ENCODE data around the gene CUTA.

GRCh38 chr6:33432546-33432945 lies 14.6 kb upstream of the CUTA start:
- no peak for TF ChIP-seq POLR2AphosphoS5 (IDR thresholded peaks at IDR 0.05)
- no peak for TF ChIP-seq POLR2A (IDR thresholded peaks at IDR 0.05)
